GM21447 (cell line): ENCODE results near the gene HMX3.

ENCODE experiments used
- ATAC-seq: cut with Tn5 transposase; IDR thresholded peaks from one replicate; pipeline ENCODE4 v1.9.1; 2021; ENCODE audit not compliant: unreplicated experiment

HMX3 gene

DNA sequence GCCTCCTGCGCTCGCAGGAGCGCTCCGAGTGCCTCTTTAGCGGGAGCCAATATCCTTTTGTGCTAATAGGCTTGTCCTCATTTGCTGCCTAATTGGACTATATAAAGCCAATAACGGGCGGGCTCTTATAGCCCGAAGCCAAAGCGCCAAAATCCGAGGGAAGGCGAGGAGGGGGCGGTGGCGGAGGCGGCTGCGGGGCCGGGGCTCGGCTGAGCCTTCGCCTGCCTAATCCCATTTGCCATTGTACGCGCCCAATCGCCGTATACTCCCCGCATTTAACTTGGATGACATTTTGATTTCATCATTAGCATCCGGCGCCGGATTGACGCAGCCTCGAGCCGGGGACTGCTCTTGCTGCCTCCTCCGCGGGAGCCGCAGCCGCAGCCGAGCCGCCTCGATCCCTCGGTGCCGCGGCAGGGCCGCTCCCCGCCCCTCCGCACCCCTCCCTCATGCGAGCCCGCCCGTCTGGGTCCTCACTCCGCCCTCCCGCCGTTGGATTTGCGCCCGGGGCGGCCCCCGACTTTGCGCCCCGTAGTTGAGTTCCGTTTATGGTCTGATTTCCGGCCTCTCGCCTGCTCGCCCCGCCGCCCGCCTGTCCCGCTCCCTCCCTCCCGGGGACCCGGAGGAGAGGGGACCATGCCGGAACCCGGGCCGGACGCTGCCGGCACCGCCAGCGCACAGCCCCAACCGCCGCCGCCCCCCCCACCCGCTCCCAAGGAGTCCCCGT lies at the start of gene HMX3:
Gene HMX3 (plus strand): TSS at position 556 of the 727 bp plus-strand sequence. CDS start 81 bp downstream, at position 637.
- ATAC-seq, result no peak

DNA sequence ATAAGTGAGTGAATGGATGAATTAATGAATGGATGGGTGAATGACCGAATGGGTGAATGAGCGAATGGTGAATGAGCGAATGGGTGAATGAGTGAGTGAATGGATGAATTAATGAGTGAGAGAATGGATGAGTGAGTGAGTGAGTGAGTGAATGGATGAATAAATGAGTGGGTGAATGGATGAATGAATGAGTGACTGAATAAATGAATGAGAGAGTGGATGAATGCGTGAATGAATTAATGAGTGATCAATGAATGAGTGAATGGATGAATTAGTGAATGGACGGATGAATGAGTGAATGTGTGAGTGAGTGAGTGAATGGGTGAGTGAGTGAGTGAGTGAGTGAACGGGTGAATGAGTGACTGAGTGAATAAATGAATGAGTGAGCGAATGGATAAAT lies 49.5 kb upstream of the HMX3 start:
- no peak for ATAC-seq

DNA sequence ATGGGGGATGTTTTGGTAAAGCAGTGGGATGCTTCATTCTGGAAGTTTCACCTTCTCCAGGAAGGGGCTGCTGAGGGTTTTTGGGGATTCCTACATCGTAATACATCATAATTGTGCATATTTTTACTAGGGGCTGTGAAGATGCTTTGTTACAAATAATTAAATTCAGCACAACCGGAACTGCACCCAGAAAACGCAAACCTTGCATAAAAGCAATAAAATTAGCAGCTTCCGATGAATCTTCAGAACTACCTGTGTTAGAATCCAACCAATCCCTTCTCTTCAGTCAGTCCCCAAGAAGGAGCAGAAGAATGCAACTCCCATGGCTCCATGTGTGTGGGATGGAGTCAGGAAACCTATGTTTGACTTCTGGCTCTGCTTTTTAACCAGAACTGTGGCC lies 48.4 kb upstream of the HMX3 start:
- ATAC-seq, result no peak

DNA sequence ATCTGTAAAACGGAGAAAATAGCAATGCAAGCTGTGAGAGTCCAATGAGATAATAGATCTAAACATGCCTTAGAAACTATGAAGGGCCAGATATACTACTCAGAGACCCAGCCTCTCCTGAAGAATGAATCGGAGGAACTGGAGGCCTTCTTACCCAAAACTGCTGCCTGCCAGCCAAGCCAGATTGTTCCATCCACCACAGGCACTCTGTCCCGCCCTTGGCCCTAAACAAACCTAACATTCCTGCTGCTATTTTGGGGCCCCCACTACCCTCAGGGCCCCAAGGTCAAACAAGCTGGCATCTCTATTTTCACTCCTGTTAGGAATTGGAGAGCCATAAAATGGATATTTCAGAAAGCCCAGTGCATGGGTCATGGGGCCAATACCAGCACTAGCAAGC lies 48.0 kb upstream of the HMX3 start:
- no peak for ATAC-seq

DNA sequence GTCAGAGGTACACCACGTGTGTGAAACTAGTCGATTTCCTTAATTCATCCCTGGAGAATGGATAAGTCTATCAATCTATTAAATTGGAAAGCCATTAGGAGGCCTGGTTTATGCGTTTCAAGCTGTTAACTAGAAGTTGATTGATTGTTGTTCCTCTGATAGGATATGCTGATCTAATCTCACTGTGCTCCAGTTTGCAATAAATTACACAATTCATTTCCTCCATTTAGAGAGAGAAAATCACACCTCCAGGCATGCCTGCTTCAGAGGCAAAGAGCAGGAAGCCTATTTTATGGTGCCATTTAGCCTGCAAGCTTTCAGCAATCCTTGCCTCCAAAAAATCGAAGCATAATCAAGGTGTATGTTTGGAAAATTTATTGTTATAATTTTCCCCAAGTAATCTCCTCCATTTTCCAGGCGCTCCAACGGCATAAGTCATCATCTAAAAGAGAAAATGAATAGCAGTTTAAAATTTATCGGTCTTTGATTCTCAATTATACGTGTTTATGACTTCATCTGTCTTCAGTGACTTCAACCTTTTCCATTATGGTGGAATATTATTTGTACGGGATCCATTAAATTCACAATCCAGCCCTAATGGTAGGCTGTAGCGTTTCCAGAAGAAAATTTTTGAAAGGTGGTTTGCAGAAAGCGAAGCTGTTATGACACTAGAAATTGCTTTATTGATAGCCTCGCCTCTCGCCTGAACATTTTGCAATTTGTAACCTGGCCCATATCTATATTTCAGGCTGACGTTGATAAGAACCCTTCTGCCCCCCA lies 42.9 kb upstream of the HMX3 start:
- ATAC-seq, result no peak

DNA sequence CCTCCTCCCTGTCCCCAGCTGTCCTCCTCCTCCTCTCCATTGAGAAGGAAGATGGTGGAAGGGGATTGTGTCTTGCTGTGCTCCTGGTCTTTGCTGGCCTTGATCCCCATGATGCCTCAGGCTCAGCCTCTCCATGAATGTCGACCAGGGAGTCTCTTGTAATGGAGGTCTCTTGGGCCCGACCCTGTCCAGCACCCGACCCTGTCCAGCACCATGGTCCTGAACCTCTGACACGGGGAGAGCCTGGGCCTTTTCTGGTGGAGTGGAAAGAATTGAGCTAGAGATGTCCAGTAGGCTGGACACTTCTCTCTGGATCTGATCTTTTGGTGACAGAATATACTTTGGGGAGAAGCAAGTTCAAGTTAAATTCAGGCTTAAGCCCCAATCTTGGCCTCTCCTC lies 42.3 kb upstream of the HMX3 start:
- ATAC-seq, result no peak

DNA sequence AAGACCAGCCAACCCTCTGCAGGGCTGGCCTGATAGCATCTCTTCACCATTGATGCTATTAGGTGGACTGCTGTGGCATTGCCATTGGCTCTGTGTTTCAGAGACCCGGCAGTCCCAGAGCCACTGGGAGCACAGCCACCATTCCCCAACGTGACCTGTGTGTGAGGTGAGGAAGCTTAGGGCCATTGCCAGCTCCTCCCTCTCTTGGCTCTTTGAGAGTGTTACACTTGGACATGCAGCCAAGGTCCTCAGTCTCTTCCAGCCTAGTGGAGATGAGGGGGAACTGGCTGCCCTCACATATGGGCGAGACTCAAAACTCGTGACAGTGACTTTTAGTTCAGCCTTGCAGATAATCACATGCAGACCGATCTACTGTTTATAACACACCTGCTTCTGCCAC lies 39.3 kb upstream of the HMX3 start:
- ATAC-seq, result no peak

DNA sequence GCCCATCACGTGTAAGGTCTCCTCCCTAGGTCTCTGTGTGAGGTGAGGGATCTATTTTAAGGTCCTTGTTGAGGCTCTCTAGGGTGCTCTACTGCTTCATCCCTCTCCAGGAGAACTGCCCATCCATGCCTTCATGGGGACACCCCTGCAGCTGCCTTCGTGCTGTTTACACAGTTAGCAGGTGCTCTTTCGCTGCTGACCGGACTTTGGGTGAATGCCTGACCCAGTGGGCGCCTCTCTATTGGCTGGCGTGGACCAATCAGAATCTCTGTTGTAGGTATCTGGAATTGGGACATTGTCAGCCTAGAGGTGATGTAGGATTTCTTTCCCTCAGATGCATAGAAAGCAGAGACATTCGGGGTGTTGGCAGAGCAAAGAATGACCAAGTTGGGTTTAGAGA lies 38.7 kb upstream of the HMX3 start:
- no peak for ATAC-seq

DNA sequence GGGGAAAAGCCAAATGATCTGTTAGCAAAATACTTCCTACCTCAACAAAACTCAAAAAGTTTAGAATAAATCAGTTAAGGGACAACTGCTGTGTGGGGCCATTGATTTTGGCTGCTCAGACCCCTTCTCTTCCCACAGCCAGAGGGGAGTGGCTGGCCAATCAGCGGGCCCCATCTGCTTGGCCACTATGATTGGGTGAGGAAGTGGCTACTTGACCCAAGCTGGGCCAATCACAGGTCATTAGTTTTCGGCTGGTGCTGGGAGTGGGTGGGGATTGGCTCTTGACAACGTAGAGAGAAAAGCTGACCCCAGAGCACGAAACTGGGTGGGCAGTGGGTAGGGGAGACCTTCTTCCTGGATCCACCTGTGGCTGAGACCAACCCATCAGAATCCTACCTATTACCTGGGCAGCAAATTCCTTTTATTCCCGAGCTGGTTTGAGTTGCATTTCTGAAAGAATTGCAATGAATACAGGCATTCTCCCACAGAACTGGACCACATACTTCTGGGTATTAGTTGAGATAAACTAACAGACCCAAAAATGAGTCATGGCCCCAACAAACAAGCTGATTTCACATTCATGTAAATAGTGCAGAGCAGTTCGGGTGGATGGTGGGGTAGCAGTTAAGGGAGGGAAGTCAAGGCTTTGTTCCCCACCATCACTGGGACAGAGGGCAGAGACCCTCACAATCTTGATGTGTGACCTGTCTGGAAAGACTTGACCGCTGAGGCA lies 35.6 kb upstream of the HMX3 start:
- no peak for ATAC-seq

DNA sequence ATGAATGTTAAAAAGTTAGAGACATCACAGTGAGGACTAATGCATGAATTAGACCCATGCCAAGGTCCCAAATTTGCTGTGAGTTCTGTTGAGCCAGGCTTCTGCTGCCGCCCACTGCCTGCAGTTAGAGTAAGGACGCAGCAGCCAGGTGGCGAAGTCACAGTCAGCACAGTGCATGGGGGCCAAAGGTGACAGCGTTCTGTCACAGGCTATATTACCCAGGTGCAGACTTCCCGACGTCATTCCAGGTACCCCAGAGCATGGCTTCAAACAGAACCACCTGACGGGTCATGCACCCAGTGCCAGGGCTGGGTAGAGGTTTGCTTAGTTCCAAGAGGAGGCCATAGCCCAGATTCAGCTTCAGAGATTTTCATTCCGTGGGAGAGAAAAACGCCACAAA lies 33.9 kb upstream of the HMX3 start:
- ATAC-seq, result no peak

DNA sequence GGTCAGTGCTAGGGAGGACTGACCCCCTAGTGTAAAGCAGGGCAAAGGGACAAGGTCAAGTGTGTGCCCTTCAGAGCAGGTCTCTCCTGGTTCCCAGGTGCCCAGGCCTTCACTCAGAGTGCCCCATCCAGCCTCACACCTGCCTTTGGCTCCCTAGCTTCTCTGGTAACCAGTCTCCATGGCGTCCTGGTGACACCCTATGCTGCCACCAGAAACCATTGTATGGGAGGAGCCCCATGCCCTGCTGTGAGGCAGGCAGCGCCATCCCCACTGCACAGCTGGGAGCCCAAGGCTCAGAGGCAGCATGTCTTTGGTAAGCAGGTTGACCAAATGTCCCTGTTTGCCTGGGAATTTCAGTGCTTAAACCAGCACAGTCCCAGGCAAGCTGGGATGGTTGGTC lies 33.1 kb upstream of the HMX3 start:
- no peak for ATAC-seq

DNA sequence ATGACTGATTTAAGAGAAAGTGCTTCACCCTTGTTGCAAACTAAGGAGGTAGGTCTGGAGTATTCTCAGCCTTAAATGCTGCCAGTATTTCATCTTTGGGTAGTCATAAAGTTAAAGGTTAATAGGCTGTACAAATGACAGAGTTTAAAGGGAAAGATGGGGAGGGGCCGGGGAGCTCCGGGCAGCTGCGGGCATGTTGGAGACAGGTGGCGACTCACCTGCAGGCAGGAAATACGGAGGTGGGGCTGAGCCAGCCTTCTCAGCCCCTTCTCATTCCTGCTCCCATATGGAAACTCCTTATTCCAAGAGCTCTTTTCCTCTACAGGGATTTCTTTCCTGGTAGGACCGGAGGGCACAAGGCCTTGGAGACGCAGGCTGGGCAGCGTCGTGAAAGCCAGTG lies 31.8 kb upstream of the HMX3 start:
- ATAC-seq, result no peak

DNA sequence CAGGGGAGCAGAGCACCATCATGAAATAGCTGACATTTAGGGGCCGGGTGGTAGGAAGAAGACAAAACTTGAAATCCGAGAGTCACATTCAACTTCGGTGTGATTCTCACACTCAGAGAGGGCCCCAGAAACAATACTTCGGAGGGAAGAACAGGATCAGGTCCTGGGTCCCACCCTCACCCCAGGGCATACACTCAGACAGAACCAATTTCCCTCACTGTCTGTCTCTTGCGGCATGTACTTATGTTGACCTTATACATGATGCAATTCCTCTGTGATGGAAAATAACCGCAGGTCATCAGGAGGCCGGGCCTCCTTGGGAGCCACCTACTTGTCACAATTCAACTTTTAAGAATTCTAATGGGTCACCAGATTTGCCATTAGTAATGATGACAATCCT lies 26.3 kb upstream of the HMX3 start:
- no peak for ATAC-seq

DNA sequence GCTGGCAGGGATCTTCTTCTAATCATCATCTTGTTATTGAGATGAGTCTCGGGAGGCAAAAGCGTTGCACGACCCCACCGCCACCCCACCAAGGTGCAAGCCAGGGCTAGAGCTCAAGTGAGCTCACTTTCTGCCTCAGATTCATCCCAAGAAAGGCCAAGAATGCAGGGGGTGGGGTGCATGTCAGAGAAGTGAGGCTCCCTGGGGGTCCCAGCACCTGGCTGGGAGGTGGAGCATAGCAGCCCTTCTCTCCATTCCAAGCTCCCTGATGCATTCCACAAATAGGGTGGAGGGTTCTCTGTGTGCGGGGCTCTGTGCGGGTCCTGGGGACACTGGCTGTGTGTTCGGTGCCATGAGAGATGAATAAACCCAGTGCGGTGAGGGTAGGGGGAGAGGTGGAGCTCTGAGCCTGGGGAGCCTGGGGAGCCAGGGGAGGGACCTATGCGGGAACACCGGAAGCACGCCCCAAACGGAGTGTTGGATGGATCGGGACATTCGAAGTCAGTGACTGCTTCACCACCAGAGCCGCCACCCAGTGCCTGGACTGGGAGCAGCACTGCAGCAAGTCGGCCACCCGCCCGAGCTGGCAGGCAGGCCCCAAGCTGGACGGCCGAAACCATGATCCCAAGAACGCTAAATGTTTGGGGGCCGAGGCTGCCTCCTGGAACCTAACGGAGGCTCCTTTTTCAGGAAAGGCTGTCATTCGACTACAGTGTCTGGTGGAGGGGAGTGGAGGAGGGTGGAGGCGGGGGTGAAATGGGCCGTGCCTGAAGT lies 17.9 kb upstream of the HMX3 start:
- no peak for ATAC-seq

DNA sequence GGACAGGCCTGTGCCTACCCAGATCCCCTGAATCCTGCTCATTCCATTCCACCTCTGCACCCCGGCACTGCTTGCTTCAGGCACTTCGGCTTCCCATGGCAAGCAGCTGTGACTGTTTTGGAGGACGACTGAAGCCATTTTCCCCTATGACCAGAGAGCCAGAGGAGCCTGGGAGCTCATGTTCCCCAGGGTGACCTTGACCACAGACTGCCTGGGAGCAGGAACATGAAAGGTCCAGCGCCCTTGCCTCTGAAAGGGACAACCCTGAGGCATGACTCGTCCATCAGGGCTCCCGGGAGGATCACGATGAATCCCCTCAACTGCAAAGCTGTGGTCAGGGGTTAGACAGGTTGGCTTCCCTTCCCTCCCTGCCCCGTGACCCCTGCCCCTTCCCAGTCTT lies 16.7 kb upstream of the HMX3 start:
- no peak for ATAC-seq

DNA sequence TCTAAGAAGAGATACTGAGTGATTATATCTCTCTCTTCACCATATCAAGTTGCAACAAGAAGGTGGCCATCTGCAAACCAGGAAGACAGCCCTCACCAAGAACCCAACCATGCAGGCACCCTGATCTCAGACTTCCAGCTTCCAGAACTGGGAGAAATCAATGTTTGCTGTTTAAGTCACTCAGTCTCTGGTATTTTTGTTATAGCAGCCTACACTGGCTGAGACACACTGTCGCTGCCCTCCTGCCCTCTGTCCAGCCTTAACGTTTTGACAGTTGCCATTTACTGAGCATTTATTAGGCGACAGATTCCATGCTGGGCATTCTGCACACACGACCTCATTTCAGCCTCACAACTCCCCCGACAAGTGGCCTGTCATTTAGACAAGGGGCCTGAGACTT lies 9.5 kb upstream of the HMX3 start:
- no peak for ATAC-seq

DNA sequence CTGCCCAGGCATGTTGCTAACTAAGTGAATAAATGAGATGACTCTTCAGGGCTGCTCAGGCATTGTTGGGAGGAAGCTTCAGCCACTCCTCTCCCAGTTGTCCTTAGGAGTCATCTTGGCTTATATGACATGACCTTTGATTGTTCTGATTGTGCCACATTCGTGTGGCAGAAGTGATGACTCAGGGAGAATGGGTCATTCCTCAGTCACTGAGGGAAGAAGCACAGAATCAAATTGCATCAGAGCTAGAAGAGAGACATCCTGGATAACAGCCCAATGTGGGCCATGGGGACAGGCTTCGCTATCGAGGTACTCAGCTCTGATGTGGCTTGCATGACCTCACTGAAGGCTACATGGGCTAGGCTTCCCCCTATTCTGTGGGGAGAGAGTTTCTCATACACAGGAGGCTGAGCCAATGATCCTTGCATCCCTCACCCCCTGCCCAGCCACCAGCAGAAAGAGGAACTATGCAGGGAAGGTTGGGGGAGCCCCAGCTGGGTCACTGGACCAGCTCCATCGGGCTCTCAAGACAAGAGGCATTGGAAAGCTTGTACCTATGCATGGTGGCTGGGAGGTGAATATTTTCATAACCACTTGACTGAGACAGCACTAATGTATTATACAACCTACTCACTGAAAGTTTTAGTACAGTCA lies 6.0 kb upstream of the HMX3 start:
- ATAC-seq, result no peak

DNA sequence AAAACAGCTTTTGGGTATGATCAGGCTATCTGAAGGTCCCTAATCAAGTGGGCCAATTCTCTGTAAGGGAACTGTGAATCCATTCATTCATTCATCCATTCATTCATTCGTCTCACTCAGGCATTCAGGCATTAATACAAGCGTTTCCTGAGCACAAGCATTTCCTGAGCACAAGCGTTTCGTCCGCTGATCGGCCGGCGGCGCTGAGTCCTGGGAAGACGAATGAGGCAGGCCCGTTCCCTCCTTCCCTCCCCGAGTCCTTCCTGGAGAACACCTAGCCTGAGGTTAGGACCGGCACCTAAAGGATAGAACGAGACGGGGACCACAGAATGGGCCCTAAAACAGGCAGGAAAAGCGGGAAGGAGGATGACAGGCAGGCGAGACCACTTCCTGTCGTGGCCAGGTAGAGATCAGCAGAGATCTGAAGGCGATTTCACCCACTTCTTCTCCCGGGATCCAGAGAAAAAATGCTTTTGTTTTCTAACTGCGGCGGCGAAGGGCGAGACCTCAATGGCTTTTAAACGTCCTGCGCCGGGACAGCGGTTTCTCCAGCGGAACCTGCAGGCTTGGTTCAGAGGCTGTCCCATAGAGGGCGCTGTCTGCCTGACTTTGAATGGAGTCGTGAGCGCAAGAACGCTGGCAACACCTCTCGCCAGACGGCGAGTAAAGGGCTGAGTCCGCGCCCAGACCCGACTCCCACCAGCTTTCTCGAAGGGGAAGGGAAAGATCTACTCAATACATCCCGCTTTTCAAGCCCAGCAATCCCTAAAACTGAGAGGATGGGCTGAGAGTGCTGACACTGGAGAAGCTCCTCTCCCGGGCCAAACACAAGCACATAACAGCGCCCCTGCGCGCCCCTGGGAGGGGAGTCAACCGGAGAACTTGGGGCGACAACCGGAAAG lies 2.9 kb upstream of the HMX3 start:
- peak; percentile 68 for ATAC-seq

DNA sequence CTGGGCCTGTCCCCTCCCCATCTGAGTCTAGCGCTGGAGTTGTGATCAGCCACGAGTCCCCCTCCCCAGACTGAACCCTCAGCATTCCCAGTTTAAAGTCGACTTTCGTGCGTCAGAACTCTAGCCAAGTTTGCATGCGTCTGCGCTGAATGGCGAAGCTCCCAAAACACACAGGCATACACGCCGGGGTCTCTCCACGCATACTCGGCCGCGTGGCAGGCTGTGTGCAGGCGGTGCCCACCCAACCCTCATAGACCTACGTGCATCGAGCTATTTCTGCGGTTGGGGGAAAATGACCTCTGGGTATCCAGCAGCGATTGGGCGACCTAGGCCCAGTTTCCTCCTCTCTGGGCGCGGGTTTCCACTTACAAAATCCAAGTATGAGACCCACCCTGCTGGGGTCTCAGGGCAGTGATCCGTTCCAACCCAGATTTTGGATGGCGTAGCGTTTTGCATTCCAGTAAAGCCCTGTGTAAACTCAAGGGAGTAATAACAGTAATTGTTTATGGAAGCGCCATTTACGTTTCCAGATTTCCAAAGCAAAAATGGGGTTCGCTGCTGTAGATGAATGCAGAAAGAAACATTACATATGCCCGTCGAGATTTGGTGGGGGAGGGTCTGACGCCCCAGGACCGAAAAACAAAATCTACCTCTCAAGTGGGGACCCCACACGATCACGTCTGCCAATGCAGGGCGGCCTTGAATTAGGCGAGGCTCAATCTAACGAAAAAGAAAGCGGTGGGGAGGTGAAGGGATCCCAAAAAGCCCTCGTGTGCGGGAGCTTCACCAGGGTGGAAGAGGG lies 2.0 kb upstream of the HMX3 start:
- ATAC-seq, result no peak
